GM20431 (cell line): Measurements from ENCODE around the gene MMD2.
"Not testable (repeated sequence)": the region's sequence is repeated elsewhere in the genome, so short reads cannot be mapped to it uniquely, and the experiment has no call there.

Experiments used
- in situ Hi-C: fragments of 300-500 bp; cut with MseI, MboI; formaldehyde crosslinking; loops from one replicate; pipeline ENCODE4 v1.15.0; 2020; ENCODE audit warnings: low sequenced_read_pairs; ENCODE audit not compliant: unreplicated experiment

MMD2 gene, protein sequence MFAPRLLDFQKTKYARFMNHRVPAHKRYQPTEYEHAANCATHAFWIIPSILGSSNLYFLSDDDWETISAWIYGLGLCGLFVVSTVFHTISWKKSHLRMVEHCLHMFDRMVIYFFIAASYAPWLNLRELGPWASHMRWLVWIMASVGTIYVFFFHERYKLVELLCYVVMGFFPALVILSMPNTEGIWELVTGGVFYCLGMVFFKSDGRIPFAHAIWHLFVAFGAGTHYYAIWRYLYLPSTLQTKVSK

GRCh38 chr7:4958477-4959301 lies at the start of gene MMD2:
Gene MMD2, minus strand, starts transcription at chr7:4959187. Its CDS starts 170 bp downstream, at chr7:4959017.
- in situ Hi-C loops = no loop called here

DNA sequence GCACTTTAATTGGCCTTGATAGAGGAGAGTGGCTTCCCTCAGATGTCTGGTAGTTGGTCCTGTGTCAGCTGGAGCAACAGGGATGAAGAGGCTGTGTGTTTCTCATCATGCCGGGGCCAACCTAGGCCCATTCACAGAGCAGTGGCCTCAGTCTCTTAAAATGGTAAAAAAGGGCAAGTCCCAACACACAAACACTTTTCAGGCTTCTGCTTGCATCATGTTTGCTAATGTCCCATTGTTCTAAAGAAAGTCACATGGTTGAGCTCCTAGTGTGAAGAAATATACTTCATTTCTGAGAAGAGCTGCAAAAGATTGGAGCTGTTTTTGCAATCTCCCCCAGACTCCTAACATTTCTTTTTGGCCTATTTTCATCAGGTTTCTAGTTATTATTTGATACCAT lies 46.1 kb upstream of the MMD2 start:
- in situ Hi-C loops = no loop called here

DNA sequence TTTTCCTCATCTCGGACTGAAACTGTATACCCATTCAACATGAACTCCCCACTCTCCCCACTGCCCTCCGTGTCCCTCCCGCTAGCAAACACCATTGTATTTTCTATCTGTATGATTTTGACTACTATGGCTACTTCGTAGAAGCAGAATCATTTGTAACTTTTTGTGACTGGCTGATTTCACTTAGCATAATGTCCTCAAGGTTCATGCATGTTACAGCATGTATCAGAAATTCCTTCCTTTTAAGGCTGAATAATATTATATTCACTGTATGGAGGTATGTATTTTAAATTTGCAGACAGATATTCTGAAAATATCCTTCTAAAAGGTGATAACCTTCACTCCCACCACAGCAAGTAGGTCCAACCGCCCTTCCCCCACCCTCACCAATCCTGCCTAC lies 42.9 kb upstream of the MMD2 start:
- in situ Hi-C loops = no loop called here

GRCh38 chr7:5001003-5001402 lies 42.0 kb upstream of the MMD2 start:
- in situ Hi-C loops = no loop called here

DNA sequence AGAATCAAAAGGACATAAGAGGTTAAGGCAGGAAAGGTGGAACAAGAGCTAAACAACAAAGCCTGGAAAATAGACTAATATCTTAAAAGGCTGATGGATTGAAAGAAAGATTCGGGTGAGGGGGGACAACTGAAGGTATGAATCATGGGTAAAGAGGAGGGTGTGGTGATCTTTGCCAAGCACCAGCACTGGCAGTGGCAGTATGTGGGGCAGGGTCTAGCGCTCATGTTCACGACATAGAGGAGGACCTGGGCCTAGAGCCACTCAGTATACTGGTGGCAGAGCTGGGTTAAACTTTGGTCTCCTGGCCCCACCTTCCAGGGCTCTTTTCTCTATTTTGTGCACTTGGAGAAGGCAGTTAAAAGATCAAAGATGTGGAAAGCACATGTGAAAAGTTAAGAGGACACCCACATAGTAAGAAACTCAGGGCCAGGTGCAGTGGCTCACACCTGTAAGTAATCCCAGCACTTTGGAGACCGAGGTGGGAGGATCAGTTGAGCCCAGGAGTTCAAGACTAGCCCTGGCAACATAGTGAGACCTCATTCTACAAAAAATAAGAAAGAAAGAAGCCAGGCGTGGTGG lies 40.5 kb upstream of the MMD2 start:
- in situ Hi-C loops = no loop called here

DNA sequence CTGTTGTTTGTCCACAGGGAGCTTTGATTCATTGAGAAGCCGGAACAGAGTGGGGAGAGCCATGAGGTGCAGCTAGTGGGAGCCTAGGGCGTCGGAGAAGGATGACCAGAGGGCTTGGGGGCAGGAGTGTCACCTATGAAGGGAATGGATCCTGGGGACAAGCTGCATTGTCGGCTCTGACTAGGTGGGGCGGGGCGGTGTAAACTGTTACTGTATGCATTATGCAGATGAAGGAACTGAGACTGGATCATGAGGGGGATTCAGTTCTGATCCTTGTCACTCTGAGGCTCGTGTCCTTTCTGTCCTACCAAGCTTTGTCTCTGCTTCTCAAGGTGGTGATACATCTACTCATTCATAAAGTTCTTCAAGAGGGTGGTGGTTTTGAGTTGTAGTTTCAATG lies 39.9 kb upstream of the MMD2 start:
- in situ Hi-C loops = no loop called here

DNA sequence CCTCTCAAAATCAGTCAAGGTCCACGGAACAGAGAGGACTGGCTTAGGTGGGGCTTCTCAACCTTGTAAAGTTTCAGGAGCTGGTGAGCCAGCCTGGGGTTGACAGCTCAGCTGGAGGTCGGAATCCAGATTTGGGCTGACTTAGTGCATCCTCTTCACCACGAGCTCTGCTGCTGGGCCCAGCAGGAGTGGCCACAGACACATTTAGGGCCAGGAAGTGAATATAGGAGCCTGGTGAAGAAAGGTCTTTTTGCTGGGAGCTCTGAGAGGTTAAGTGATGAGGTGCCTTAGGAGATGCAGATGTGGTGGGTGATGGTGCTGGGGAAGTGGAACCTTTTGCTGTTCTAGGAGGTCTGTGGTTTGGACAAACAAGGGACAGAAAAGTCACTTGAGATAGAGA lies 39.3 kb upstream of the MMD2 start:
- in situ Hi-C loops = no loop called here

DNA sequence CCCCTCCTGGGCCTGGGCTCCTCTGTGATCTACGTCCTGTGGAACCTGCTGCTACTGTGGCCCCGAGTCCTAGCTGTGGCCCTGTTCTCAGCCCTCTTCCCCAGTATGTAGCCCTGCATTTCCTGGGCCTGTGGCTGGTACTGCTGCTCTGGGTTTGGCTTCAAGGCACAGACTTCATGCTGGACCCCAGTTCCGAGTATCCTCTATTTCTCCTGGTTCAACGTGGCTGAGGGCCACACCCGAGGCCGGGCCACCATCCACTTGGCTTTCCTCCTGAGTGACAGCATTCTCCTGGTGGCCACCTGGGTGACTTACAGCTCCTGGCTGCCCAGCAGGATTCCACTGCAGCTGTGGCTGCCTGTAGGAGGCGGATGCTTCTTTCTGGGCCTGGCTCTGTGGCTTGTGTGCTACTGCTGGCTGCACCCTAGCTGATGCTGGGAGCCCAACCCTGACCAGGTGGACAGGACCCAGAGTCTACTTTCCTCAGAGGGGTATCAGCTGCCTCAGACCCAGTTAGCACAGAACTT lies 37.8 kb upstream of the MMD2 start:
- in situ Hi-C loops = no loop called here

DNA sequence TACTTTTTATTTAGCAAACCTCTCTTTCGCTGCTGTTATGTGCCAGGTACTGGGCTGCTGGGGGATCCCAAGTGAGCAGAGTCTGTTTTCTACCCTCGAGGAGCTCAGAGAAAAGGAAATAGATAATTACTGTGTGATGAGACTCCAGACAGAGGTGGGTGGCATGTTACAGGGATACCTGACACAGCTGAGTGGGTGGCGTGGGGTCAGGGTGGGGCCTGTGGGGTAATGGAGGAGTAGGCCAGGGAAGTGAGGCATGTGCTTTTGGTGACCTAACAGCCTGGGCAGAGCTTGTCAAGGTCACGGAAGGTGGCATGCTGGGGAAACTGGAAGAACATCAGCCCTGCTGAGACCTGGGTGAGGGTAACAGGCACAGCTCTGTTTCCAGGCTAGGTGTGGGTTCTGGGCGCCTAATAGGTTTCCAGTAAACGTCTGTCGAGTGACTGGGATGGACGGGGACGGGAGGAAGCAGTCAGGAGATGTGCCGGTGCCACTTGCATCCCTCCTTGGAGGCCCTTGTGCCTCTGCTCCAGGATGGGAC lies 36.5 kb upstream of the MMD2 start:
- in situ Hi-C loops = no loop called here

GRCh38 chr7:4993471-4993870 lies 34.5 kb upstream of the MMD2 start:
- in situ Hi-C loops = no loop called here

DNA sequence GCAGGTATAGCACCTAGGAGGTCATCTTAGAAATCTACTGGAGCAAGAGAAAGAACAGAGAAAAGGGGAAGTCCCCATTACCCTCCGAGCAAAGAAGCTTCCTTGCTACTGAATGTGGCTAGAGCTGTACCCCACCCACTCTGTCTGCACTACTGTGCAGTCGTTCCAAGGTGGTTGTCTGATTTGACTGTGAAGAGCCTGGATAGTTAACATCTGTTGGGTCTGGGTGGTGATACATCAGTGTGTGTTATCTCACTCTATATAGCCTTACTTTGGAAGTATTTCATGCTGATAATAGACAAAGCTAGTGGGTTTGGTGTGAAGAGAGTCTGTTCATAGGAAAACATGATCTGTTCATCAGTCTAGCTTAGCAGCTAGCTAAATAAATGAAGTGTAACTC lies 23.8 kb upstream of the MMD2 start:
- in situ Hi-C loops = not testable (repeated sequence)

DNA sequence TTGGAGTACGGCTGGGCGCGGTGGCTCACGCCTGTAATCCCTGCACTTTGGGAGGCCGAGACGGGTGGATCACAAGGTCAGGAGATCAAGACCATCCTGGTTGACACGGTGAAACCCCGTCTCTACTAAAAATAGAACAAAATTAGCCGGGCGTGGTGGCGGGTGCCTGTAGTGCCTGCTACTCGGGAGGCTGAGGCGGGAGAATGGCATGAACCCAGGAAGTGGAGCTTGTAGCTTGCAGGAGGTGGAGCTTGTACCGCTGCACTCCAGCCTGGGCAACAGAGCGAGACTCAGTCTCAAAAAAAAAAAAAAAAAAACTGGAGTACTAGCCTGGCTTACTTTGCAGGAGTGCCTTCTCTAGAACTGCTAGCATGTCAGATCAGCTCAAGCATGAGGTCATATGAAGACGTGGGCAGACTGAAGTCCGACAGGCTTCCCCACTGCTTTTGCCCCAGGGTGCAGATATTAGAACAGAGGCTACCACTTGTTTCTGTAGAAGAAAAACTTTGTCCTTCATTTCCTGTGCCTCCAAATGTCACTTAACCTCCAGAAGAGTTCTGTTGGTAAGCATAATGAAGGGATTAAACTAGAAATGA lies 22.4 kb upstream of the MMD2 start:
- in situ Hi-C loops = not testable (repeated sequence)

DNA sequence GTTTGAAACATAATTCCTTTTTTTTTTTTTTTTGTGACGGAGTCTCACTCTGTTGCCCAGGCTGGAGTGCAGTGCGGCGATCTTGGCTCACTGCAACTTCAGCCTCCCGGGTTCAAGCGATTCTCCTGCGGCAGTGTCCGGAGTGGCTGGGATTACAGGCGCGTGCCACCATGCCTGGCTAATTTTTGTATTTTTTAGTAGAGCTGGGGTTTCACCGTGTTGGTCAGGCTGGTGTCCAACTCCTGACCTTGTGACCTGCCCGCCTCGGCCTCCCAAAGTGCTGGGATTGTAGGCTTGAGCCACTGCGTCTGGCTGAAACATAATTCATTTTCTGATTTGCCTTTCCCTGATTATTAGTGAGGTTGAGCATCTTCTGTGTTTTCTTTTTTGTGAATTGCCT lies 16.6 kb upstream of the MMD2 start:
- in situ Hi-C loops = not testable (repeated sequence)

GRCh38 chr7:4973728-4974198 lies 14.8 kb upstream of the MMD2 start:
- in situ Hi-C loops = no loop called here

DNA sequence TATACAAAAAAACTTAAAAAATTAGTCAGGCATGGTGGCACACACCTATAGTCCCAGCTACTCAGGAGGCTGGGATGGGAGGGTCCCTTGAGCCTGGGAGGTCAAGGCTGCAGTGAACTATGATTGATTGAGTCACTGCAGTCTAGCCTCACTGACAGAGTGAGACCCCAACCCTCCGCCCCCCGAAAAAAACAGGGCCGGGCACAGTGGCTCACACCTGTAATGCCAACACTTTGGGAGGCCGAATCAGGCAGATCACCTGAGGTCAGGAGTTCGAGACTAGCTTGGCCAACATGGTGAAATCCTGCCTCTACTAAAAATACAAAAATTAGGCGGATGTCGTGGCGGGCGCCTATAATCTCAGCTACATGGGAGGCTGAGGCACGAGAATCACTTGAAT lies 13.5 kb upstream of the MMD2 start:
- in situ Hi-C loops = not testable (repeated sequence)

GRCh38 chr7:4965295-4966022 lies 6.5 kb upstream of the MMD2 start:
- in situ Hi-C loops = no loop called here

DNA sequence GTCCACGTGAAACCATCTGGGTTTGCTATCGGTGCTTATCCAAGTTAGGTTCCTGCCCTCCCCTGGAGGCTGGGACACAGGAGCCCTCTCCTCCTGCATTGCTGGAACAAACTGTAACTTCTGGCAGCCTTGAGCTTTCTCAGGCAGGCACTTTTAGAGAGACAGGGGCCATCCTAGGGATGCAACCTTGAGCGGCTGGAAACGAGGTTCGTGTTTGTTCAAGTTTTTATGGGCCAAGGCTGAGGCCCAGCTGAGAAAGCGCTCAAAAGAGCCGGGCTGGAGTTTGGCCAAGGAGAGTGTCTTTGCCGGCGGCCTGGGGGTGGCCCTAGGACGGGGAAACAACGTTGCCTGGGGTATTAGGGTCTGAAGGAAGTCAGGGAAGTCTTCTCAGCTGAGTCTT lies 5.5 kb upstream of the MMD2 start:
- in situ Hi-C loops = no loop called here

DNA sequence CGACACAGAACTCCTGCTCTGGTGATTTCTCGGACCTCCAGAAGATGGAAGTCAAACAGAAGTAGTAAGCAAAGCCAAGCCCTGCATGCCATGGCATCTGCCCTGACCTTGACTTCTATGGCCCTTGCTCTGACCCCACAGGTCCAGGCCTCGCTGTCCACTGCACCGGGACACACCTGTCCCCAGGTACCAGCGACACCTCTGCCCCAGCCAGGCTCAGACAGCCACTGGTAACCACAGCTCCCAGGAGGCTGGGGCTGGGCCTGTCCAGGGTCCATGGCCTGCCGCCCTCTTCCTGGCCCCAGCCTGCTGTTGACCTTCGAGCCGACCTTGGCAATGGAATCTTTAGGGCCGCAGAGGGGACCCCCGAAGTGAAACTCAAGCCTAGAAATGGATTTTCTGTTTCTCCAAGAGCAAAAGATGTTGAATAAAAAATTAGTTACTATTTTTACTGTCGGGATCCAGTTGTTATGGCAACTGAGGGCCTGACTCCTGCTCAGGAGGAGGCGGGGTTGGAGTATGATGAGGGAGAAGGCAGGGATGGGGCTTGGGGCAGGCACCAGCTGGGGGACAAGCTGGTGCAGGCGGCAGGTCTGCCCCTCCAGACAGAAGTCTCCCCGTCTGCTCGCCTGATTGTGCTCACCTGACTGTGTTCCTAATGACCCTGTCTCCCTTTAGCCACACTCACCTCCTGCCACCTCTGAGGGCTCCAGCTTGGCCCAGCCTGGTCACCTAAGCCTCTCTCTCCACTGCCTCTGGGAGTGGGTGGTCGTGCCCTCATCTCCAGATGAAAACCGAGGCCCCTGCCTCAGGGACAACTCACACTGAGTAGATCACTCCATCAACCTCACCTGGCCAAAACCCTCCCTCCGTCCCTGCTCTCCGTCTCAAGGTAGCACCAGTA lies 4.1 kb upstream of the MMD2 start:
- in situ Hi-C loops = no loop called here

DNA sequence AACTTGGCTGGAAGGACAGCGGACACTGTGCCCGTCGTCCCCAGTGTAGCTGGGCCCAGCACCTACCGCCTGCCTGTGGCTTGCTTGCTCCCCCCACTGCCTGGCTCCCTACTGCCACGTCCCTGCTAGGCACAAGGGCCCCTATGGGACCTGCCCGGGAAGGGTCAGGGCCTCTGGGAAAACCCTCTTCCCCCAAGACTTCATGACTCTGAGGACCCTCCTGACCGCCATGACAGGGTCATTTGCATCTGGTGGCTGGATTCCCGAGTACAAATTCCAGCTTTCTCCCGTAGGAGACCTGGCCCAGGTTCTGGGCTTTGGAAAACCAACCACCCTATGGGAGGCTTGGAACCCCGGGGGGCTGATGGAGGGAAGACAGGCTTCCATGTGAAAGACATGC lies 1.4 kb upstream of the MMD2 start:
- in situ Hi-C loops = no loop called here
